Stimulated activated CD4-positive, alpha-beta T cell treated with anti-CD3 and anti-CD28 coated beads, Interleukin-15, amount 100 ng/mL, for 1 hour (primary cell): ENCODE results near the gene ELK4.
A peak's percentile ranks its signal among the peaks of the same experiment; 100 is the strongest.

ENCODE experiments used
- DNase-seq, 2 donors: peaks; one replicate each; pipeline ENCODE4 v3.0.0-alpha.2; 2020; ENCODE audit warnings: low read depth in 1 of 2, low spot score in 1 of 2

The ELK4 gene

DNA sequence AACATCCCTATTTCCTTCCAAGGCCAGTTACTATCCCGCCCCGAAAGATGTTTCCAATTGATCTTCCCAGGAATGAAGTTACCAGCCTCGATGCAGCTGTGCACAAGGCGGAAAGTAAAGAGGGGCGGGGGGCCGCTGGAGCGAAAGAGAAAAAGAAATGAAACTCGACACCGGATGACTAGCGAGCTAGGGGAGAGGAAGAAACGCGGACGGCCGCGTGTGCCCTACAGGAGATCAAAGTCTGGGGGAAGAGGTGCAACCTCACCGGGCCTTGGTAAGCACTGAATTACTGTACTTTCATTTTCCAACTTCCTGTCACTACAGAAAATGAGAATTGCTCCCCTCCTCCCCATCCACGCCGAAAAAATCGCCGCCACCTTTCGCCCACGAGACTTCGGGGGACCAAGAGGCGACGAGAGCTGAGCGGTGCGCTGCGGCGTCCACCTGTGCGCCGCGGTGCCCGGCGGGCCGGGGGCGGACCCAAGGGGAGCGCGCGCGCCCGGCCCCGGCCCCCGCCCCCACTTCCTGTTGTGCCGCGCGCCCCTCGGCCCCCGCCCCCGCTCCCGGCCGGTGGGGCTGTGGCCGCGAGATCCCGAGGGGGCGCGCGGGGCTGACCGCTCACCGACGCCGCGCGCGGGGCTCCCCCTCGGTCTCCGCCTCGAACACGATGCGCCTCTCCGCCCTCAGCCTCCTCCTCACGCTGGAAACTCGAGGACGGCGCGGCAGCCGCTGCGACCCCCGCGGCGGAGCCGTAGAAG lies 622 bp downstream of the ELK4 start:
- peak; percentile 47 to 67 for DNase-seq

DNA sequence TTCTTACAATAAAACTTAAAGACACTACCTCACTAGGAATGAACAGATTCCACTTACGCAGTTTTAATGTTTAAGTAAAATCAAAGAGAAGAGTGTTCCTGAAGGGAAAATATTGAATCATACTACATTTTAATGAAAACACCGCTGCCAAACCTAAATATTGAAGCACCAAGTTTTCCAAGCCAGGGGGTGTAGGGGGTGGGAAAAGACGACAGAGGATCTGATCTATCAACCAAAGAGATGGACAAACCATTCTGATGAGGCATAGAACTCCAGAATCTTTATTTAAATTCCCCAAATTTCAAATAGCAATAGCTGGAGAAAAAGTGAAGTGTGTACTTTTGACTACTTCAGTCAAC lies 1.2 kb downstream of the ELK4 start:
- no peak for DNase-seq

DNA sequence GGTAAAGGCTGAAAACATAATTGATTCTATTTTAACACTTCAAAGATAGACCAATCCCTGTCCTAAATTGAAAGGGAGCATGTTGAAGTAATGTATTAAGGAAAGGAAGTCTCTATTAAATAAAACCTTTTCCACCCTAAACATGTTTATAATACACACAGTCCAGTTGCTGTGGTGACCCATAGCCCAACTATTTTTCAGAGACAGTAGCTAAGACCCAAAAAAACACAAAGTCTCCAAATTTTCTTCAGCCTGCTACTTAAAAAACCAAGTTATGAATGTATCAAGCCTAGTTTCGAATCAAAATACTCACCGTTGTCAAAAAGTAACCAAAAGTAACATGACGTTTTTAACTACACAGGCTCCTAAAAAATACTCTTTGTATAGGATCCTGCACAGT lies 1.6 kb downstream of the ELK4 start:
- DNase-seq, result no peak

DNA sequence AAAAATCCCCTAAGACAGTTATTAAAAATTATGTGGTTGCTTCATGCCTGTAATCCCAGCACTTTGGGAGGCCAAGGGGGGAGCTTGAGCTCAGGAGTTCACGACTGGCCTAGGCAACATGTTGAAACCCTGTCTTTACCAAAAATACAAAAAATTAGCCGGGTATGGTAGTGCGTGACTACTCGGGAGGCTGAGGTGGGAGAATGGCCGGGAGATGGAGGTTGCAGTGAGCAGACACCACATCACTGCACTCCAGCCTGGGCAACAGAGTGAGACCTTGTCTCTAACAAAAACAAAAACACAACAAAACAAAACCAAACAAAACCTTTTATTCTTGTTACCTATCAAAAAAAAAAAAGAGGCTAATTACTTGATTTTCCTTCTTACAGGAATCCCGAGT lies 2.1 kb downstream of the ELK4 start:
- no peak for DNase-seq

DNA sequence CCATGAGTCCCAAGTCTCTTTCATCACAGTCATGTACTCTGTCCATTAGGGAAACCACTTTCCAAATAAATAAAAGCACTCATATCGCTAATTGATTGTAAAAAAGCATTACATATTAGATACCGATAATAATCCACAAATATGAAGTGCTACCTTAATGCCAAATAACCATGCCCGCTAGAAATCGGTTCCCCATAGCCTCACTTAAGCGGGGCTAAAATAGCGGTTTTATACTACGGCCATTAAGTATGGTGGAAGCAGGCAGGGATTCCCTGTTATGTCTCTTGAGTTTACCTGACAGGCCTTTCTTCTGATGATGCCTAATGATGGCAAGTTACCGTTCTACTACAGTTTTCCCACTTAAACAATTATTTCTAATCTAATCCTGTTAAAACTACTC lies 3.9 kb downstream of the ELK4 start:
- DNase-seq, result no peak

DNA sequence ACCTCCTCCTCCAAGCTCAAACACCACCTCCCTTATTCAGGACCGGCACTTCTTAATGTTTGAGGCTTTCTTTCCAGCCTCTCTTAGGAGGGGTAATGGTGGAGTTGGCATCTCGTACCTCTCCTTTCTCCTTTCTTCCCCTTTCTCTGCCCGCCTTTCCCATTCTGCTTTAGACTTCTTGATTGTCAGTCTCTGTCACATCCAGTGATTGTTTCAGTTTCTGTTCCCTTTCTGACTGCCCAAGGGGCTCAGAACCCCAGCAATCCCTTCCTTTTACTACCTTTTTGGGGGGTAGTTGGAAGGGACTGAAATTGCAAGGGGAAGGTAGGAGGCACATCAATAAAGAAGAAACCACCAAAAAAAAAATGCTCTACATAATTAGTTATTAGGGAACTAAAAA lies 5.6 kb downstream of the ELK4 start:
- DNase-seq, result no peak

DNA sequence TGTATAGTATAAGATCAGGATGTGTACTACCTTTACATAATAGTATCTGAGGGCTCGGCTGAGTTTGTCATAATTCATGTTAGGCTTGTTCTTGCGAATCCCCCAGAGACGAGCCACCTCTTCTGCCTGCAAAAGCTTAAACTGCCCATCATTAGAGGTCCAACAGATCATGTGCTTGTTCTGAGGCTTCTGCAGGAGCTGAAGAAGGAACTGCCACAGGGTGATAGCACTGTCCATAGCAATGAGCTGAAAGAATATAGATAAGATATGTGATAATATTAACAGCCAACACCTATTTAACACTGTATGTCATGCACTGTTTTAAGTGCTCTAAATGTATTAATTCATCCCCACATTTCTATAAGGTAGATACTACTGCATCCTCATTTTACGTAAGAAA lies 8.2 kb downstream of the ELK4 start:
- no peak for DNase-seq

DNA sequence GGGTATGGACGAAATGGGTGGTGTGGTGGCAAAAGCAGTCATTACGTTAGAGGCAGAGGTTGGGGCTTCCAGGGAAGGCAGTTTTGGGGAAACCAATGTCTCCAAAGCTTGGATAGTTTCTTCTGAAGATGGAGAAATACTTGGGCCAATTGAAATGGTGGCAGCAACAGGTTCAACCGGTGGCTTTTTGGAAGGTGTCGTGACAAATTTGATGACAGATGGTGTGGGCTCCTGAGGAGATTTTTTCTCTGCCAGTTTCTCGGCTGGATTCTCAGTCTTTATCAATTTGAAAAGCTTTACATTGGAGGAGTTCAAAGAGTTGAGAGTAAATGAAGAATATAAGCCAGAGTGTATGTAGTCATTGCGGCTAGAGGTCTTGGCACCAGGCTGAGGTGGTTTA lies 11.5 kb downstream of the ELK4 start:
- no peak for DNase-seq

DNA sequence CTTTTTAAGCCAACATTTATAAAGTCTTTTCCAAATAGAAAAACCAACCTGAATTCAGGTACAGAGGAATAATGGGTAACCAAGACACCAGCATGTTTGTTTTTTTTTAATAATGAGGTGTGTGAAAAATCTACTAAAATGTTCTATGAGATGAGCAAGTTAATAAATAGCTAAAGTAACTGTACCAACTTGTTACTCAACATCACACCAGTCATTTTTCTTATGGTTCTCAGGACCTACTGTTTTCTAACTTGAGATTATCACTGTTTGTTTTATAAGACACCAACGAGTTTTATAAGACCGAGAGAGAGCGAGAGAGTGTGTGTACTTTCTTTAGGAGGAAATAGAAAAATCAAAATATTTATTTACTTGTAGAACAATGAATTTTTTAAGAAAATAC lies 12.4 kb downstream of the ELK4 start:
- DNase-seq, result no peak

DNA sequence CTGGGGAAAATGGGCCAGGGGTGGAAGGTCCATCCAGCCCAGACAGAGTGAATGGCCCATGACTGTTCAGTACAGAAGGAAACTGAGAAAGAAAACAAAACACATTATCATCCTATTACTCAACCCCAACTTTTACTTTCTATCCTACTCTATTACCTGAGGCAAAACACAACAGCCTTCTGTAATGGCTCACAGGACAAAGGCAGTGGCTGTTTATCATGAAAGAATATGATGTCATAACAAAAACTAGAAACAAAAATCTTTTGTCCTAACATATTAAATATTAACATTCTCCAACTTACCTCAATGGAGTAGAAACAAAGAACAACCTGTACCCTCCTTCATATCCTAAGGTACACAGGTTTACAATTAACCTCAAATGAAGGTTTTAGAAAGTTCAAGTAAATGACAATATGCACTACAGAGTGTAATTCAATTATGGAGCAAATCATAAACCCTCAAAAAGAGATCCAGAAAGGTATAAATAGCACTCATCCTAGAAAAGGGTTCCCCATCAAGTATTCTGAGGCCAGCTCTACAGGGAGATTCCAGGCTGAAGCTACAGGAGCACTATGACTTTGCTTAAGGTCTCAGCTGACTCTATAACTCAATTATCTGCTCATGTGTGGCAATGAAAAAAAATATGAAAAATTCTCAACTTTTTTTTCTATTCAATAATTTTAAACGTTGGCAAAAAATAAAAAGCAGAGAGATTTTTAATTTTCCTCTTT lies 15.1 kb downstream of the ELK4 start:
- DNase-seq, result no peak

DNA sequence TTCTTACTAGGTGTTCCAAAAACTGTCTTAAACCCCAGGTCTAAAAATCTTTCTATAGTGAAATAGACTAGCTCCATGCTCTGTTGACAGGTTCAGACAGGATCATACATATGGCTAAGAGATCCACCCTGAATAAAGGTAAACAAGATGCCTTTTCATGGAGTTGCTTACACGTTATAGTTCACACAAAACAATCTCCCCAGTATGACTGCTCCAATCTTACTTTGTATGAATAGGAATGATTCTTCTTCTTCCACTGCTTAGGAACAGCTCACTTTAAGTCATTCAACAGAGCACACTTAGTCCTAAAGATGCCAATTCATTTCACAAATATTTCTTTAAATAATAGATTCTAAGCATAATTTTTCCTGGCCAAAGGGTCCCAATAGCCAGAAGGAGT lies 16.0 kb downstream of the ELK4 start:
- no peak for DNase-seq

DNA sequence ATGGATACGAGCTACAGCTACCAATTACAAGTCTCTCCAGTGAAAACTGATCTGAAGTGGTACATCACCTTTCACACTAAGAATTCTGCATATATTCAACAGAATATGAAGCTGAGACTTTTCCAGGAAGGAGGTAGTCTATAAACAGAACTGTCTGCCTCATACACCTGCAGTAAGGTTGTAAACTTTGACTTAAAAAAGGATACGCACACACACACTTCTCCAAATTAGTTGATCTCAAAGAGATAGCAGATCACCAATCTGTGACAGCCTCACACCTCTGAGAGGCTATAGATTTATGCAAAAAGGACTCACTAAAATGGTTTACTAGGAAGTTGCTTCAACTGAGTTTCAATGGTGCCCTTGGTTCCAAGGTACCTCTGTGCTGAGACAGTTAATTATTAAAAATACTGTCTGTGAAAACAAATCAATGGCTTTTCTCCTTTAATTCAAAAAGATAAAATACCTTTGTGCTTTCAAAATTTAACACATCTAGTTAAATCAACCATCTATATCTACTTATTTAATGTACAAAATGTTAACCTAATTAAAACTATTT lies 17.9 kb downstream of the ELK4 start:
- no peak for DNase-seq

DNA sequence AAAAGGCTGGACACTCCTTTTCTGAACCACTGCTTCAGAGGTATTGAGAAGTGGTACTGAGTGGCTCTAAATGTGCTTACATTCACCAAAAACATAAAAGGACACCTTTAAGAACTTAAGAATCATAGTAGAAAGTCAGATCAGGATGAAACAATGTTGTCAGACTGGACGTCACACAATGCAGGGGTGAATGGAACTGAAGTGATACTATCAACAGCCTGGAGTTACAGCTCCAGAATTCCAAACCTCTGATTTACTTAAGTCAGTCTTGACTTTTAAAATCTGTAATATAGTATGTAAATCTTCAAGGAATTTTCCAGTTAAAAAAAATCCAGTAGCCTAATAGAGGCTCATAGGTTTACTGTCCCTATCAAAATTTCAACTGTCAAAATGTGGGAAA lies 19.3 kb downstream of the ELK4 start:
- no peak for DNase-seq

DNA sequence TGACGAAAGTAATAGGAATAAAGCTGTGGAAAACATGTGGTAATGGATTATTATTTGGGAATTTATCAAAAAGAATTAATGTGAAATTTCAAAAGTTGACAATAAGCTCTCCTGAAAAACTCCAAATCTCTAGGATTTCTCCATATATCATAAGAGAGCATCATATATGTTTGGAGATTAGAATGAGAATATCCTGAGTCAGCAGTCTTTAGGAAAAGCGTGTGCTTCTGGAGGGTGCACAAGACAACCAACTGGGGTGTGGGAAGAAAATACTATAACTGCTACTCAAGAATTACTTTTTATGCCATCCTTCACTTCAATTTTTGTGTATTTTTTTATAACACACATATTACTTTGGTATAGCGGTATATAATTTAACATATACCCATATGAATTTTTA lies 19.7 kb downstream of the ELK4 start:
- DNase-seq, result no peak

DNA sequence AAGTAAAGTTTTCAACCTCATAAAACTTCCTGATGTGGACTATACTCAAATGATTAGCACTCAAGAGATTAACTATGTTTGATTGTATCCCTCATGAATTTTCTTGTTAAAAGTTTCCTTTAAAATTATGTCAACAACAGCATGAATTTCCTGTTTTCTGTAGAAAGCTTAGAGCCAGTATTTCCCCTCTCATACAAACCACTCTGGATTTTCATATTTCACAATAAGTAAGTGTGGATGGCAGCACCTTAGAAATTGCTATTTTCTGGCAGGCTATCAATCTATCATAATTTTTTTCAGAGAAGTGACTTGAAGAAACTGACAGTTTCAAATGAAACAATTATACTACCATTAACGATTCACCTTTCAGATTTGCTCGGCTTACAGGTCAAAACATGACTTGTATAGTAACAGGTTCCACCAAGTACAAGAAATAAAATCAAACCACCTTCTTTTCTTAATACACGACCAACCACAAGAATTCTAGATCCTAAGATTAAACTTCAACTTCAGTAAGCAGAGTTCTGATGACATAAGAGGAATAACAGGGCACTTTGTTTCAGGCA lies 20.8 kb downstream of the ELK4 start:
- DNase-seq, result no peak

DNA sequence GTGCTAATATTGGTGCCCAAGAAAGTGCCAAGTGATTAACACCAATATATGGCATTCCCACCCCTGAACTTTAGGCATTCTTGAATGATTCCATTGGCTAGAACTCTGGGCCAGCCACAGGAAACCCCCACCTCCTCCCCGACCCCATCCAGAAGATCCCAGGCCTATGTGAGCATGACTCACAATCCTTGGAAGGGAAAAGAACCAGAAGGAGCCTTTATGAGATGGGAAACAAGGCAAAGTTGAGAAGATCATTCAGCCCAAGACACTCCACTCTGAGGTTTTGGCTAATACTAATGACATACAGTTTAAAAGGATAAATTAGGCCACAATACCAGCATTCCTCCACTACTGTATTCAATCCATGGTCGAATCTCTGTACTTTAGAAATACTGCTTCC lies 21.8 kb downstream of the ELK4 start:
- DNase-seq, result no peak

DNA sequence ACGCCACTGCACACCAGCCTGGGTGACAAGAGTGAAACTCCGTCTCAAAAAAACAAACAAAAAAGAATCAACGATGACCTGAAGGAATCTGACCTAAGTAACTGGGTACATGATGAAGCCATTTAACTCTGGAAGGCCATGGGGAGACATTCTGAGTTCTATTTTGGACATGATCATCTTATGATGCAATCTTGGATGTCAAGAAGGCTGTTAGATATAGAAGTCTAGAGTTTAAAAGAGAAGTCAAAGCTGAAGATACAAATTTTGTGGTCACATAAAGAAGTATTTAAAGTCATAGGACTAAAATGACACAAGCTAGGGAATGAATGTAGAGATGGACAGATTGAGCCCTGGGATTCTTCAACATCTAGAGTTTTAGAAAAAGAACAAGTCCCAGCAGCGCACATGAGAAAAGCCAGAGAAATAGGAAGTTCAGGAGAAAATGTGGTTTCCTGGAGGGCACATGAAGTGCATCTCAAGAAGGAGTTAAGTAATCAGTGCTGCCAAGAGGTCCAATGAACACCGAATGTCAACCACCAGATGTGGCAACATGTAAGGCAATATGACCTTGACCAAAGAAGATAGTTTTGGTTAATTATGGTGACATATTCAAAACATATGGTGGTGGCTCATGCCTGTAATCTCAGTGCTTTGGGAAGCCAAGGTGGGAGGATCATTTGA lies 26.8 kb downstream of the ELK4 start:
- DNase-seq, result no peak

DNA sequence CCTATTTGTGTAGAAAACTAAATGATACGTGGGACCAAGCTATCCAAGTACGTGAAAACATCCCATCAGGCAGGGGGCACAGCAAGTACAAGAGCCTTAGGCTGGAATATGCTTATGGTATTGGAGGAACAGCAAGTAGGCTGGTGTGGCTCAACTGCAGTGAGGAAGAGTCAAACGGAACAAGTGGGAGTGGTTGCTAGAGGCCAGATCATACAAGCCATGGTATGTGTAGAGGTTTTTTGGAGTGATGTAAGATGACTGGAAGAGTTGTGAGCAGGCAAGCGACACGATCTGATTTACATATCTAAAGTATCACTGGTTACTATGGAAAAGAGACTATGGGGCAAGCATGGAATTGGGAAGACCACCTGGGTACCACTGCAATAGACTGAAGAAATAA lies 27.8 kb downstream of the ELK4 start:
- DNase-seq, result no peak

DNA sequence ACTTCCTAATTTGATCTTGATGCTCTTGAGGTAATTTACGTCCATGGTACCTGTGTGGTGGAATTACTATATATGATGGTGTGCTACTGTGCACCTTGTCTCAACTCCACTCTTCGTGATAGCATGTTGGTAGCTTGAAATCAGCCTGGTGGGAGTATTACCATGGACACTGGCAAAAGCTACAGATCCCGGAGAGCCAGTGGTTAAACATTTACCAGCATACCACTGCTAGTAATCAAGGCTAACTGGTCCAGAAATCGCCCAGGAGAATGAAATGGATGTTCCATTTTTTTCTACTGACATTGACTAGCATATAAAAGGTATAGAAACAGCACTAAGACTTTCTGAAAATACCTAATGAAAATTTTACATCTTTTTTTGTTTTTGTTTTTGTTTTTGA lies 30.6 kb downstream of the ELK4 start:
- no peak for DNase-seq

DNA sequence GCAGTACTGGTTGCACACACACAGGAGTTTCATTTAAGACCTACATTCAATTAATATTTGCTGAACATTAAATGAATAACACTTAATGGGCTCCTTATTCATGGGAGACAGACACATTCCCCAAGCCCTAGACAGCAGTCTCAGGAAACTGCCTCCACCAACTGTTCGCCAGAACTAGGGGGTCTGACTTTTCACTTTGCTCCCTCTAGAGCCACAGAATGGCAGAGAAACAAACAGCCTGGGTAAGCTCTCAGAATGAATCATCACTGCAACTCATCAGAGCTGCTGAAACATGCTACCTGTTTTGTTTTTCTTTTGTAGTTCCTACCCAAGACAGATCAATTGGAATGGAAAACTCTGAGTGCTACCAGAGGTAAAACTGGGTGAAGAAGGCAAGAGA lies 31.7 kb downstream of the ELK4 start:
- DNase-seq, result no peak

DNA sequence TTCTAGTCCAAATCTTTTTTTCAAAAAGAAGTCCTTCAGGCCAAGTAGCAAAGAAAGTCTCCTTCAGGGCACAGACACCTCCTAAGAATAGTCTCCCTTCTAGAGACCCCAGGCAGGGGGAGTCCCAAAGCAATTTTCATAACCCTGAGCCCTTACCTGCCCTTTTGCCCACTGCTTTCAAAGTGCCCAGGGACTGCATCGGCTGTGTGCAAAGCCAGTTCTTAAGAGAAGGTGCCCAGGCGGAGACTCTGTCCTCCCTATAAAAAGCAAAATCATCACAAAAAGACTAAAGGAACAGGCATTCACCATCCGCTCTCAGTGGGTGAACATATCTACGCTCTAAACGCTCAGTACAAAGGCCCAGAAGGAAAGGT lies 32.2 kb downstream of the ELK4 start:
- no peak for DNase-seq
